Neural cell (in vitro differentiated cells): ENCODE results near the gene CHI3L1.

ENCODE experiments used
- CTCF ChIP-seq: fragments of 450-650 bp; IDR thresholded peaks from 2 replicates; pipeline ENCODE4 v1.5.1; 2014; ENCODE audit warnings: antibody characterized with exemption, mild to moderate bottlenecking, moderate library complexity; ENCODE audit not compliant: poor library complexity, severe bottlenecking
- EP300 ChIP-seq: fragments of 450-650 bp; conservative IDR thresholded peaks from 2 replicates; pipeline ENCODE4 v1.6.1; 2014; ENCODE audit warnings: antibody characterized with exemption, mild to moderate bottlenecking, moderate library complexity; ENCODE audit not compliant: poor library complexity, severe bottlenecking
- POLR2AphosphoS5 ChIP-seq: IDR thresholded peaks from 2 replicates; pipeline ENCODE4 v1.6.1; 2012
- SMC3 ChIP-seq: fragments of 450-650 bp; conservative IDR thresholded peaks from 2 replicates; pipeline ENCODE4 v1.6.1; 2014; ENCODE audit warnings: antibody characterized with exemption, mild to moderate bottlenecking, moderate library complexity; ENCODE audit not compliant: poor library complexity

GRCh38 chr1:203153051-203153988 is 33.2 kb downstream of the CHI3L1 start:
- no peak for TF ChIP-seq CTCF
- no peak for TF ChIP-seq POLR2AphosphoS5
- no peak for TF ChIP-seq SMC3
- TF ChIP-seq EP300, result no peak
